ENCODE measurements around the gene METTL6.
A peak's percentile ranks its signal among the peaks of the same experiment; 100 is the strongest.

The METTL6 gene

GRCh38 chr3:15361494-15362214 is 65.7 kb downstream of the METTL6 start:
- DNase-seq = peak; percentile 70

- peak; percentile 78 for DNase-seq
Measured at GRCh38 chr3:15360788-15361493, 66.4 kb downstream of the METTL6 start.

Measured in fibroblast of skin of right biceps (primary cell).